Globus pallidus (tissue), 1 donor: Measurements from ENCODE around the gene OSM.

Source experiments
- DNase-seq: peaks from one replicate; pipeline ENCODE4 v3.0.0-alpha.2; 2015; ENCODE audit warnings: low spot score

OSM gene

GRCh38 chr22:30285176-30285845 is 18.7 kb upstream of the OSM start:
- DNase-seq, result no peak

GRCh38 chr22:30284666-30285065 is 18.0 kb upstream of the OSM start:
- DNase-seq, result no peak

GRCh38 chr22:30284172-30284571 is 17.5 kb upstream of the OSM start:
- no peak for DNase-seq

GRCh38 chr22:30283342-30283741 is 16.7 kb upstream of the OSM start:
- no peak for DNase-seq

- no peak for DNase-seq
These were observed 16.0 kb upstream of the OSM start for GRCh38 chr22:30282616-30283046.

GRCh38 chr22:30280505-30280904 is 13.9 kb upstream of the OSM start:
- no peak for DNase-seq

GRCh38 chr22:30279932-30280331 is 13.3 kb upstream of the OSM start:
- DNase-seq, result no peak

- no peak for DNase-seq
These were observed 12.6 kb upstream of the OSM start for GRCh38 chr22:30279046-30279788.

GRCh38 chr22:30277547-30278344 is 11.1 kb upstream of the OSM start:
- no peak for DNase-seq

GRCh38 chr22:30276039-30276438 is 9.4 kb upstream of the OSM start:
- no peak for DNase-seq

- no peak for DNase-seq
These were observed 9.0 kb upstream of the OSM start for GRCh38 chr22:30275625-30276024.

- no peak for DNase-seq
These were observed 7.8 kb upstream of the OSM start for GRCh38 chr22:30274437-30274812.

GRCh38 chr22:30273711-30274436 is 7.2 kb upstream of the OSM start:
- no peak for DNase-seq

GRCh38 chr22:30272781-30273601 is 6.3 kb upstream of the OSM start:
- DNase-seq, result no peak

GRCh38 chr22:30270832-30271231 is 4.2 kb upstream of the OSM start:
- peak; percentile 70 for DNase-seq

GRCh38 chr22:30268331-30268730 is 1.7 kb upstream of the OSM start:
- no peak for DNase-seq

- no peak for DNase-seq
These were observed 991 bp upstream of the OSM start for GRCh38 chr22:30267382-30268302.

- no peak for DNase-seq
These were observed 717 bp downstream of the OSM start for GRCh38 chr22:30265823-30266444.

GRCh38 chr22:30265131-30265720 is 1.4 kb downstream of the OSM start:
- no peak for DNase-seq
